WTC11 (cell line): ENCODE data around the gene TTC39C. TPM values are rescaled to one million over a fixed set of nuclear protein-coding genes. Genes with fewer than 3 reads are reported as not detected.

Source experiments
- ATAC-seq: fragments of 200-7000 bp; cut with Tn5 transposase; 2 replicates; pipeline ENCODE4 v1.10.0; 2021; ENCODE audit warnings: mild to moderate bottlenecking, moderate library complexity
- CTCF ChIA-PET: fragments of 300-600 bp; sonication (Branson Sonifier 250); formaldehyde crosslinking; loops from one replicate; lab custom pipeline; 2021; ENCODE audit warnings: antibody characterized with exemption; lab: Charles Lee
- POLR2A ChIA-PET: fragments of 350-600 bp; sonication (Branson Sonifier 250); formaldehyde crosslinking; loops from one replicate; lab custom pipeline; 2021; ENCODE audit warnings: antibody characterized with exemption; lab: Charles Lee
- DNase-seq: peaks from one replicate; pipeline ENCODE4 v3.0.0; 2021; ENCODE audit warnings: low spot score
- H3K27ac Mint-ChIP-seq: 2 replicates; pipeline ENCODE4 v1.8.0; 2021; ENCODE audit warnings: mixed read lengths
- H3K27me3 Mint-ChIP-seq: 2 replicates; pipeline ENCODE4 v1.8.0; 2021; ENCODE audit warnings: low read depth, mild to moderate bottlenecking, moderate library complexity, mixed read lengths
- H3K36me3 Mint-ChIP-seq: 2 replicates; pipeline ENCODE4 v1.8.0; 2021; ENCODE audit warnings: mixed read lengths
- H3K4me1 Mint-ChIP-seq: 2 replicates; pipeline ENCODE4 v1.8.0; 2022; ENCODE audit warnings: mixed read lengths
- H3K4me3 Mint-ChIP-seq: 2 replicates; pipeline ENCODE4 v1.8.0; 2021; ENCODE audit warnings: mild to moderate bottlenecking, moderate library complexity, mixed read lengths
- H3K9me3 Mint-ChIP-seq: 2 replicates; pipeline ENCODE4 v1.8.0; 2021; ENCODE audit warnings: mixed read lengths
- ATF3 ChIP-seq: sonication (generic); formaldehyde crosslinking; conservative IDR thresholded peaks from 2 replicates; pipeline ENCODE4 v1.8.1; 2022; ENCODE audit warnings: mild to moderate bottlenecking, missing genetic modification reagents
- CBFB ChIP-seq: sonication (generic); formaldehyde crosslinking; IDR thresholded peaks from 2 replicates; pipeline ENCODE4 v1.8.1; 2022; ENCODE audit warnings: mild to moderate bottlenecking, low read depth, missing genetic modification reagents
- EMX1 ChIP-seq: fragments of 250-450 bp; sonication (Bioruptor Pico); IDR thresholded peaks from 2 replicates; pipeline ENCODE4 v1.8.0; 2021; ENCODE audit warnings: mild to moderate bottlenecking
- ETV6 ChIP-seq: sonication (generic); formaldehyde crosslinking; IDR thresholded peaks from 2 replicates; pipeline ENCODE4 v1.8.1; 2022; ENCODE audit warnings: mild to moderate bottlenecking, missing genetic modification reagents
- FOXP1 ChIP-seq: sonication (generic); formaldehyde crosslinking; IDR thresholded peaks from 2 replicates; pipeline ENCODE4 v1.8.0; 2022; ENCODE audit warnings: missing genetic modification reagents, mild to moderate bottlenecking, moderate library complexity, borderline replicate concordance
- FOXP4 ChIP-seq: sonication (generic); formaldehyde crosslinking; IDR thresholded peaks from 2 replicates; pipeline ENCODE4 v1.8.0; 2022; ENCODE audit warnings: mild to moderate bottlenecking, missing genetic modification reagents
- MAX ChIP-seq: sonication (generic); formaldehyde crosslinking; IDR thresholded peaks from 2 replicates; pipeline ENCODE4 v1.8.0; 2022; ENCODE audit warnings: mild to moderate bottlenecking, missing genetic modification reagents
- MXD4 ChIP-seq: fragments of 250-450 bp; sonication (Bioruptor Pico); IDR thresholded peaks from 2 replicates; pipeline ENCODE4 v1.8.0; 2021; ENCODE audit warnings: mild to moderate bottlenecking, moderate library complexity, borderline replicate concordance
- MYBL2 ChIP-seq: sonication (generic); formaldehyde crosslinking; IDR thresholded peaks from 2 replicates; pipeline ENCODE4 v1.8.1; 2023; ENCODE audit warnings: mild to moderate bottlenecking, moderate library complexity, missing genetic modification reagents
- NFE2L1 ChIP-seq: sonication (generic); formaldehyde crosslinking; IDR thresholded peaks from 2 replicates; pipeline ENCODE4 v1.8.1; 2023; ENCODE audit warnings: missing genetic modification reagents
- NR2C2 ChIP-seq: sonication (generic); formaldehyde crosslinking; IDR thresholded peaks from 2 replicates; pipeline ENCODE4 v1.8.0; 2022; ENCODE audit warnings: mild to moderate bottlenecking, missing genetic modification reagents
- NR3C1 ChIP-seq: sonication (generic); formaldehyde crosslinking; conservative IDR thresholded peaks from 2 replicates; pipeline ENCODE4 v1.8.1; 2023; ENCODE audit warnings: low read depth, mild to moderate bottlenecking, missing genetic modification reagents
- PREB ChIP-seq: sonication (generic); formaldehyde crosslinking; IDR thresholded peaks from 2 replicates; pipeline ENCODE4 v1.8.1; 2022; ENCODE audit warnings: mild to moderate bottlenecking, missing genetic modification reagents, moderate library complexity, borderline replicate concordance
- PRRX2 ChIP-seq: fragments of 250-450 bp; sonication (Bioruptor Pico); IDR thresholded peaks from 2 replicates; pipeline ENCODE4 v1.8.0; 2021; ENCODE audit warnings: mild to moderate bottlenecking
- RORB ChIP-seq: fragments of 250-450 bp; sonication (Bioruptor Pico); IDR thresholded peaks from 2 replicates; pipeline ENCODE4 v1.9.0; 2021; ENCODE audit warnings: mild to moderate bottlenecking
- SOX15 ChIP-seq: fragments of 250-450 bp; sonication (Bioruptor Pico); IDR thresholded peaks from 2 replicates; pipeline ENCODE4 v1.9.0; 2021; ENCODE audit warnings: mild to moderate bottlenecking
- SP1 ChIP-seq: sonication (generic); formaldehyde crosslinking; conservative IDR thresholded peaks from 2 replicates; pipeline ENCODE4 v1.8.1; 2022; ENCODE audit warnings: missing genetic modification reagents
- TCF7 ChIP-seq: sonication (generic); formaldehyde crosslinking; IDR thresholded peaks from 2 replicates; pipeline ENCODE4 v1.8.0; 2022; ENCODE audit warnings: mild to moderate bottlenecking, low read depth, missing genetic modification reagents, moderate library complexity
- TEAD1 ChIP-seq: sonication (generic); formaldehyde crosslinking; IDR thresholded peaks from 2 replicates; pipeline ENCODE4 v1.8.0; 2022; ENCODE audit warnings: mild to moderate bottlenecking, missing genetic modification reagents
- TEAD4 ChIP-seq: sonication (generic); formaldehyde crosslinking; IDR thresholded peaks from 2 replicates; pipeline ENCODE4 v1.8.0; 2022; ENCODE audit warnings: mild to moderate bottlenecking, missing genetic modification reagents
- ZNF138 ChIP-seq: sonication (generic); formaldehyde crosslinking; conservative IDR thresholded peaks from 2 replicates; pipeline ENCODE4 v1.8.1; 2022; ENCODE audit warnings: mild to moderate bottlenecking, moderate library complexity, missing genetic modification reagents
- ZNF263 ChIP-seq: sonication (generic); formaldehyde crosslinking; IDR thresholded peaks from 2 replicates; pipeline ENCODE4 v1.8.1; 2022; ENCODE audit warnings: low read depth, mild to moderate bottlenecking, moderate library complexity, missing genetic modification reagents
- ZNF317 ChIP-seq: sonication (generic); formaldehyde crosslinking; IDR thresholded peaks from 2 replicates; pipeline ENCODE4 v1.8.1; 2023; ENCODE audit warnings: low read depth, mild to moderate bottlenecking, moderate library complexity, missing genetic modification reagents, borderline replicate concordance
- ZNF396 ChIP-seq: fragments of 250-450 bp; sonication (Bioruptor Pico); IDR thresholded peaks from 2 replicates; pipeline ENCODE4 v1.8.0; 2021; ENCODE audit warnings: mild to moderate bottlenecking, moderate library complexity, borderline replicate concordance
- ZNF416 ChIP-seq: fragments of 250-450 bp; sonication (Bioruptor Pico); IDR thresholded peaks from 2 replicates; pipeline ENCODE4 v1.9.0; 2021; ENCODE audit warnings: mild to moderate bottlenecking, inconsistent platforms
- total RNA-seq: library from RNA; stranded (reverse); gene quantifications from 3 replicates; pipeline ENCODE4 v1.2.3, GENCODE V29; 2021
- TF ChIP-seq, protein P1 (sequence below): fragments of 250-450 bp; sonication (Bioruptor Pico); IDR thresholded peaks from 2 replicates; pipeline ENCODE4 v2.1.2; 2022; ENCODE audit warnings: mild to moderate bottlenecking, moderate library complexity

TTC39C gene
- total RNA-seq, 1 experiment from 2014 or later: 57.3 TPM

DNA sequence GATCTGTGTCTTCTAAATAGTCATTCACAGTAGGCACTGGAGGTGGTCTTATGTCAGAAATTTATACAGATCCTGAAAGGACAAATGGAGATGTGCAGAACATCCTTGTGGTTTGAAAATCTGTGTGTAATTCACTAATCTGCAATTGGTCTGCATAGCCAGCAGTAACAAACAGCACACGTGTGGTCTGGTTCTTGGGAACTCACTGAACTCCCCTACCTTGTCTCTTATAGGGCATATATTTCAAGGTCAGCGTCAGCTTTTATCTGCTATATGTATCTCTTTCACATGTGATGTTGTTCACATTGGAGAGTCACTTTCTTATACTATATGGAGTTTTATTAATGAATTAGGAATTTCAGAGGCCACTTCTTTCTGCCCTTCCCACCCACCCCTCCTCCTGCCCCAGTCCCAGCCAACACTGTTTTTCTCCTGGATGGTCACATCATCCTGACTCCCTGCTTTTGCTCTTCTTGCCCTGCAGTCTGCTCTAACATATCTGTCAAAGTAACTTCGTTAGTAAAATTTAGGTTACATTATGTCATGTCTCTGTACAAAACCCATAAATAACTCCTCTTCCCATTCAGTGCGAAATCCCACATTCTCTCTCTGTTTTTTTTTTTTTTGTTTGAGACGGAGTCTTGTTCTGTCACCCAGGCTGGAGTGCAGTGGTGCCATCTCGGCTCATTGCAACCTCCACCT is 88.9 kb downstream of the TTC39C start:
- no peak for DNase-seq

DNA sequence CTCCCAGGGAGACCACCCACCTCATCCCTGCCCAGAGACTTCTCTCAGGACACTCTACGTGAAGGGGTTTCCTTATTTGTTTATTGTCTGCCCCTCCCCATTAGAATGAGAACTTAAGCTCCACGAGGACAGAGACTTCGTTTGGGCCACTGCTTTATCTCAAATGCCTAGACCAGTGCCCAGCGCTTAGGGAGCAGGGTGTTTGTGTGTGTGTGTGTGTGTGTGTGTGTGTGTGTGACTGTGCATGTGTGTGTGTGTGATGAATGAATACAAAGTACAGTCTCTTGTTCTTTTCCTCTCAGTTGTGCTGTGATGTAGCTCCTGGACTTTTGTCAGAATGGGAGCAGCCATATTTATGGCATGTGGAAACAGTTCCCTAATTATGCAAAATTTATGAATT is 89.9 kb downstream of the TTC39C start:
- Mint-ChIP-seq H3K27me3 (no peaks in the 10 kb centered on the region), H3K4me3 (no peak overlapping the region), H3K9me3 (no peaks in the 10 kb centered on the region)
- CTCF ChIA-PET: no interaction called here
- DNase-seq (no peak), ATAC-seq (no peak)
- TF ChIP-seq ZNF263 (CRISPR knock-in tag) (no peak), SOX15 (no peak), CBFB (no peak)
- TF ChIP-seq, all 79 proteins: peak for 0
- Mint-ChIP-seq H3K27ac (peak overlapping the region; percentile 16; the same call in 1 of the 2 replicates), H3K36me3 (peaks cover 8% of the 10 kb centered on the region; the same call in 1 of the 2 replicates), H3K4me1 (no peaks in the 10 kb centered on the region)
- POLR2A ChIA-PET: no interaction called here

More for the DNA sequence above, 88.9 kb downstream of the TTC39C start:
- TF ChIP-seq ETV6: no peak
- TF ChIP-seq RORB: no peak
- no peak for TF ChIP-seq TCF7
- no peak for TF ChIP-seq PREB
- no peak for TF ChIP-seq NR3C1 (CRISPR knock-in tag)
- Mint-ChIP-seq H3K27me3 (no peaks in the 10 kb centered on the region), H3K4me3 (no peak overlapping the region), H3K36me3 (peaks cover 8% of the 10 kb centered on the region; the same call in 1 of the 2 replicates), H3K4me1 (no peaks in the 10 kb centered on the region), H3K9me3 (no peaks in the 10 kb centered on the region), H3K27ac (no peak overlapping the region)
- ChIA-PET POLR2A (interaction anchor here (1.1 kb wide), 1 partner anchor 89 kb away, joined by 3 read pairs; the partner anchor contains the start of gene TTC39C), CTCF (no interaction called here)
- no peak for ATAC-seq

GRCh38 chr18:24108641-24109040 is 94.1 kb downstream of the TTC39C start:
- ChIA-PET CTCF (no interaction called here), POLR2A (no interaction called here)
- Mint-ChIP-seq H3K27ac (no peak overlapping the region), H3K27me3 (no peaks in the 10 kb centered on the region), H3K4me3 (no peak overlapping the region), H3K4me1 (peaks cover 5% of the 10 kb centered on the region)
- ATAC-seq (no peak), DNase-seq (no peak)
- TF ChIP-seq FOXP1 (CRISPR knock-in tag): no peak
- no peak for TF ChIP-seq MXD4 (CRISPR knock-in tag)
- TF ChIP-seq, protein P1, sequence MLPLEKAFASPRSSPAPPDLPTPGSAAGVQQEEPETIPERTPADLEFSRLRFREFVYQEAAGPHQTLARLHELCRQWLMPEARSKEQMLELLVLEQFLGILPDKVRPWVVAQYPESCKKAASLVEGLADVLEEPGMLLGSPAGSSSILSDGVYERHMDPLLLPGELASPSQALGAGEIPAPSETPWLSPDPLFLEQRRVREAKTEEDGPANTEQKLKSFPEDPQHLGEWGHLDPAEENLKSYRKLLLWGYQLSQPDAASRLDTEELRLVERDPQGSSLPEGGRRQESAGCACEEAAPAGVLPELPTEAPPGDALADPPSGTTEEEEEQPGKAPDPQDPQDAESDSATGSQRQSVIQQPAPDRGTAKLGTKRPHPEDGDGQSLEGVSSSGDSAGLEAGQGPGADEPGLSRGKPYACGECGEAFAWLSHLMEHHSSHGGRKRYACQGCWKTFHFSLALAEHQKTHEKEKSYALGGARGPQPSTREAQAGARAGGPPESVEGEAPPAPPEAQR (CRISPR knock-in tag): no peak
- no peak for TF ChIP-seq NFE2L1 (CRISPR knock-in tag)
- TF ChIP-seq SOX15: no peak
- TF ChIP-seq, all 79 proteins: peak for 0
- H3K9me3 Mint-ChIP-seq: no peaks in the 10 kb centered on the region
- H3K36me3 Mint-ChIP-seq: 0 out of 2 replicates have a peak, but pooled peaks cover 4% of the 10 kb centered on the region

- Mint-ChIP-seq H3K36me3 (no peaks in the 10 kb centered on the region), H3K4me1 (peaks cover 5% of the 10 kb centered on the region), H3K4me3 (no peak overlapping the region), H3K27me3 (no peaks in the 10 kb centered on the region), H3K27ac (no peak overlapping the region), H3K9me3 (no peaks in the 10 kb centered on the region)
- POLR2A ChIA-PET: interaction anchor here (0.7 kb wide), 1 partner anchor 611 kb away, joined by 4 read pairs; no protein-coding TSS in a partner anchor
- peak; percentile 43 for ATAC-seq
- no peak for TF ChIP-seq ATF3 (CRISPR knock-in tag)
- TF ChIP-seq PRRX2 (CRISPR knock-in tag): no peak
- TF ChIP-seq EMX1 (CRISPR knock-in tag): no peak
- no peak for TF ChIP-seq ZNF416 (CRISPR knock-in tag)
- no peak for TF ChIP-seq RORB
- no peak for TF ChIP-seq SOX15
- TF ChIP-seq MXD4 (CRISPR knock-in tag): no peak
- TF ChIP-seq ZNF396 (CRISPR knock-in tag): no peak
- TF ChIP-seq ZNF138: no peak
- TF ChIP-seq ZNF317 (CRISPR knock-in tag): no peak
- TF ChIP-seq TEAD4 (CRISPR knock-in tag): no peak
- no peak for TF ChIP-seq MAX
- no peak for TF ChIP-seq NR2C2
- TF ChIP-seq TEAD1 (CRISPR knock-in tag): no peak
- no peak for TF ChIP-seq MYBL2 (CRISPR knock-in tag)
- no peak for TF ChIP-seq NFE2L1 (CRISPR knock-in tag)
- no peak for TF ChIP-seq FOXP4 (CRISPR knock-in tag)
- TF ChIP-seq SP1 (CRISPR knock-in tag): no peak
- CTCF ChIA-PET: interaction anchor here (0.7 to 0.9 kb wide), 2 partner anchors 42 to 180 kb away, joined by 3 to 4 read pairs; no protein-coding TSS in a partner anchor
- no peak for DNase-seq
Measured at GRCh38 chr18:24111936-24112335, 97.4 kb downstream of the TTC39C start.
